HG02623 (cell line): Measurements from ENCODE around the gene GABRD.

ENCODE experiments used
- ATAC-seq: cut with Tn5 transposase; IDR thresholded peaks from one replicate; pipeline ENCODE4 v1.9.1; 2021; ENCODE audit warnings: moderate library complexity; ENCODE audit not compliant: unreplicated experiment

GABRD gene

GRCh38 chr1:2014741-2015735 lies 4.1 kb upstream of the GABRD start:
- no peak for ATAC-seq

- ATAC-seq, result no peak
Observed at GRCh38 chr1:2016123-2016522, 3.0 kb upstream of the GABRD start.

GRCh38 chr1:2018217-2019171 lies 651 bp upstream of the GABRD start:
- ATAC-seq, result no peak

GRCh38 chr1:2019571-2020309 lies 595 bp downstream of the GABRD start:
- ATAC-seq, result no peak

GRCh38 chr1:2020310-2020655 lies 1.1 kb downstream of the GABRD start:
- ATAC-seq, result no peak

- ATAC-seq, result no peak
Observed at GRCh38 chr1:2021550-2021949, 2.4 kb downstream of the GABRD start.

- no peak for ATAC-seq
Observed at GRCh38 chr1:2022063-2022770, 3.1 kb downstream of the GABRD start.

GRCh38 chr1:2023187-2023586 lies 4.0 kb downstream of the GABRD start:
- no peak for ATAC-seq

GRCh38 chr1:2024451-2024850 lies 5.3 kb downstream of the GABRD start:
- ATAC-seq, result no peak

GRCh38 chr1:2024887-2025286 lies 5.7 kb downstream of the GABRD start:
- ATAC-seq, result no peak

- ATAC-seq, result no peak
Observed at GRCh38 chr1:2025491-2025981, 6.4 kb downstream of the GABRD start.

- no peak for ATAC-seq
Observed at GRCh38 chr1:2027961-2028583, 8.9 kb downstream of the GABRD start.

- ATAC-seq, result no peak
Observed at GRCh38 chr1:2028870-2029560, 9.9 kb downstream of the GABRD start.

GRCh38 chr1:2029561-2029960 lies 10.4 kb downstream of the GABRD start:
- no peak for ATAC-seq

- no peak for ATAC-seq
Observed at GRCh38 chr1:2030076-2030871, 11.1 kb downstream of the GABRD start.

GRCh38 chr1:2031546-2032540 lies 12.7 kb downstream of the GABRD start:
- ATAC-seq, result no peak

GRCh38 chr1:2032737-2033136 lies 13.6 kb downstream of the GABRD start:
- no peak for ATAC-seq
